GM12878 (cell line): ENCODE data around the gene FOXL1. TPM values are rescaled to one million over a fixed set of nuclear protein-coding genes. Genes with fewer than 3 reads are reported as not detected.

Experiments
- ATAC-seq: fragments of 200-7000 bp; cut with Tn5 transposase; 3 replicates; pipeline ENCODE4 v1.9.1; 2020; ENCODE audit warnings: mild to moderate bottlenecking, moderate library complexity
- BruUV-seq: library from RNA; stranded (reverse); fragments of 400-500 nt; replicated peaks from 2 replicates; lab custom pipeline; 2021; lab: Mats Ljungman, UMichigan
- CTCF ChIA-PET: fragments of 300-600 bp; sonication (Branson Sonifier 250); formaldehyde crosslinking; extraction: SDS; loops from one replicate; lab custom pipeline; 2021; ENCODE audit warnings: inconsistent platforms; lab: Yijun Ruan, JAX
- POLR2A ChIA-PET: fragments of 350-600 bp; formaldehyde crosslinking; extraction: SDS; loops from one replicate; lab custom pipeline; 2021; ENCODE audit warnings: inconsistent platforms; lab: Charles Lee
- RAD21 ChIA-PET: fragments of 300-600 bp; sonication (Branson Sonifier 250); formaldehyde crosslinking; loops from one replicate; lab custom pipeline; 2023; ENCODE audit warnings: antibody characterized with exemption; ENCODE audit not compliant: unreplicated experiment; lab: Charles Lee
- SMC1A ChIA-PET: fragments of 300-600 bp; sonication (Branson Sonifier 250); formaldehyde crosslinking; loops from one replicate; lab custom pipeline; 2023; ENCODE audit not compliant: unreplicated experiment, uncharacterized antibody; lab: Charles Lee
- DNase-seq: peaks from one replicate; pipeline ENCODE4 v3.0.0-alpha.2; 2011; ENCODE audit warnings: low read depth, low spot score
- FAIRE-seq: peaks from 3 replicates; lab custom pipeline; 2011; peaks lifted over from hg19 to GRCh38; lab: Jason Lieb, UNC
- H2AFZ ChIP-seq: 2 replicates; pipeline ENCODE4 v1.6.0; 2011; ENCODE audit warnings: low read depth, low read length, control low read depth; ENCODE audit not compliant: control insufficient read depth
- H3K27ac ChIP-seq: 2 replicates; pipeline ENCODE4 v1.5.1; 2011; ENCODE audit warnings: control low read depth; ENCODE audit not compliant: control insufficient read depth, insufficient read depth
- H3K27me3 ChIP-seq, 2 experiments: replicated peaks in 1 of 2; 2 replicates each; pipeline versions ENCODE4 v1.6.0 to v1.6.1; 2011; ENCODE audit warnings: low read length in 1 of 2; ENCODE audit not compliant: control insufficient read depth in 2 of 2, insufficient read depth in 2 of 2
- H3K36me3 ChIP-seq, 2 experiments: 2 replicates each; pipeline ENCODE4 v1.5.1; 2011; ENCODE audit warnings: low read length in 1 of 2; ENCODE audit not compliant: control insufficient read depth in 2 of 2, insufficient read depth in 2 of 2
- H3K4me1 ChIP-seq: 2 replicates; pipeline ENCODE4 v1.6.1; 2011; ENCODE audit warnings: mild to moderate bottlenecking, low read length, moderate library complexity, mixed read lengths; ENCODE audit not compliant: control insufficient read depth, insufficient read depth
- H3K4me2 ChIP-seq: 2 replicates; pipeline ENCODE4 v1.6.0; 2011; ENCODE audit warnings: control low read depth; ENCODE audit not compliant: control insufficient read depth, insufficient read depth
- H3K4me3 ChIP-seq: fragments of 200-600 bp; sonication (generic); 2 replicates; pipeline ENCODE4 v1.5.1; 2016
- H3K79me2 ChIP-seq: 2 replicates; pipeline ENCODE4 v1.6.0; 2011; ENCODE audit warnings: low read length; ENCODE audit not compliant: control insufficient read depth, insufficient read depth
- H3K9ac ChIP-seq: 2 replicates; pipeline ENCODE4 v1.8.0; 2011; ENCODE audit warnings: low read length, control low read depth, mixed read lengths; ENCODE audit not compliant: control insufficient read depth, insufficient read depth
- H3K9me3 ChIP-seq: replicated peaks from 3 replicates; pipeline ENCODE4 v1.5.1; 2011; ENCODE audit warnings: mild to moderate bottlenecking, low read length; ENCODE audit not compliant: control insufficient read depth, insufficient read depth
- H4K20me1 ChIP-seq: 2 replicates; pipeline ENCODE4 v1.6.0; 2011; ENCODE audit not compliant: control insufficient read depth, insufficient read depth
- BCLAF1 ChIP-seq: fragments of 450-650 bp; IDR thresholded peaks from 2 replicates; pipeline ENCODE4 v1.6.1; 2017; ENCODE audit warnings: antibody characterized with exemption, mild to moderate bottlenecking, moderate library complexity
- CBX5 ChIP-seq: sonication (generic); IDR thresholded peaks from 2 replicates; pipeline ENCODE4 v1.6.1; 2016; ENCODE audit warnings: low read depth, moderate library complexity, mild to moderate bottlenecking, inconsistent platforms
- CUX1 ChIP-seq: IDR thresholded peaks from 2 replicates; pipeline ENCODE4 v1.6.1; 2012; ENCODE audit warnings: improper control_type of control experiment, low read depth, low read length; ENCODE audit not compliant: insufficient replicate concordance
- ELK1 ChIP-seq: IDR thresholded peaks from 2 replicates; pipeline ENCODE4 v1.6.1; 2012; ENCODE audit warnings: low read depth, low read length, improper control_type of control experiment
- FOS ChIP-seq: IDR thresholded peaks from 3 replicates; pipeline ENCODE4 v1.6.1; 2011; ENCODE audit warnings: borderline replicate concordance; ENCODE audit not compliant: insufficient read length; ENCODE audit errors: extremely low read depth
- NR2F1 ChIP-seq: fragments of 450-650 bp; conservative IDR thresholded peaks from 2 replicates; pipeline ENCODE4 v1.6.1; 2017; ENCODE audit warnings: mild to moderate bottlenecking
- PAX8 ChIP-seq: fragments of 450-650 bp; IDR thresholded peaks from 2 replicates; pipeline ENCODE4 v1.6.1; 2017; ENCODE audit warnings: mild to moderate bottlenecking, moderate library complexity
- PRDM15 ChIP-seq: fragments of 450-650 bp; formaldehyde crosslinking; IDR thresholded peaks from 2 replicates; pipeline ENCODE4 v1.4.0; 2020; ENCODE audit warnings: mild to moderate bottlenecking, moderate library complexity
- RELA ChIP-seq: fragments of 450-650 bp; IDR thresholded peaks from 2 replicates; pipeline ENCODE4 v1.8.0; 2014; ENCODE audit warnings: borderline replicate concordance; ENCODE audit not compliant: partially characterized antibody
- SMAD1 ChIP-seq: fragments of 450-650 bp; IDR thresholded peaks from 2 replicates; pipeline ENCODE4 v1.6.1; 2018; ENCODE audit warnings: mild to moderate bottlenecking, low read depth; ENCODE audit not compliant: partially characterized antibody
- SMAD5 ChIP-seq: IDR thresholded peaks from 2 replicates; pipeline ENCODE4 v1.6.1; 2016; ENCODE audit warnings: antibody characterized with exemption, low read depth
- WGBS: methylation state at CpG from one replicate; pipeline ENCODE4 v1.1.6; 2016; ENCODE audit warnings: low lambda C conversion rate; ENCODE audit not compliant: insufficient replicate concordance, insufficient coverage; ENCODE audit errors: missing lambda C conversion rate; 5-methylcytosine and 5-hydroxymethylcytosine counted together
- in situ Hi-C: fragments of 300-500 bp; cut with MboI; formaldehyde crosslinking; loops from 9 replicates; pipeline ENCODE4 v1.14.3; 2018; ENCODE audit warnings: mixed read lengths
- intact Hi-C: fragments of 100-400 bp; cut with micrococcal nuclease; formaldehyde crosslinking; loops from one replicate; pipeline ENCODE4 v1.14.2; 2022; ENCODE audit not compliant: unreplicated experiment
- polyA plus RNA-seq, 11 experiments: library from polyadenylated mRNA; depleted of rRNA in 4 of 11; unstranded in 6 of 11; stranded (reverse) in 5 of 11; fragments of >200 nt; fragmentation: Nextera tagmentation in 4 of 11; fragmentation: Illumina TruSeq in 1 of 11; extraction: Ambion mirVana in 4 of 11; extraction: Trizol in 1 of 11; gene quantifications; 1 replicate in 1 of 11; 2 replicates in 10 of 11; pipeline versions ENCODE4 v1.2.1 to v1.2.3, GENCODE V29; 2011 to 2016; ENCODE audit warnings: inconsistent platforms in 2 of 11, missing spikeins in 2 of 11, low read depth in 1 of 11
- total RNA-seq, 4 experiments: library from RNA; depleted of rRNA in 3 of 4; stranded (reverse); fragments of >200 nt in 3 of 4; fragmentation: Illumina TruSeq in 1 of 4; extraction: Trizol in 1 of 4; gene quantifications; 2 replicates each; pipeline versions ENCODE4 v1.2.1 to v1.2.3, GENCODE V29; 2013 to 2021

Gene FOXL1
- total and polyA plus RNA-seq, 10 of the 15 experiments (the other 5 are each of a cell fraction or from before 2014, with no cell fraction given): 0.05 TPM; not detected in 9

GRCh38 chr16:86538196-86538780 lies 40.1 kb upstream of the FOXL1 start:
- no peaks in the 10 kb centered on the region for H3K79me2 ChIP-seq
- H3K27me3 ChIP-seq: no peaks in the 10 kb centered on the region
- in situ Hi-C loops: no loop called here
- H3K36me3 ChIP-seq: peaks cover 5 to 18% of the 10 kb centered on the region in 2 experiments
- SMC1A ChIA-PET: no interaction called here
- no peak overlapping the region for H3K9ac ChIP-seq
- intact Hi-C loops: no loop called here
- 88% methylated on average over 17 of the region's 17 CpGs for WGBS
- ATAC-seq (no peak), FAIRE-seq (no peak), DNase-seq (no peak)
- POLR2A ChIA-PET: no interaction called here
- RAD21 ChIA-PET: no interaction called here
- H3K9me3 ChIP-seq: no peaks in the 10 kb centered on the region
- H2AFZ ChIP-seq: no peak overlapping the region
- no peaks in the 10 kb centered on the region; the same call in 1 of the 2 replicates for H4K20me1 ChIP-seq
- H3K4me2 ChIP-seq: no peak overlapping the region
- no peaks in the 10 kb centered on the region for H3K4me1 ChIP-seq
- H3K27ac ChIP-seq: no peak overlapping the region
- H3K4me3 ChIP-seq: no peak overlapping the region
- no TSS peak for BruUV-seq
- CTCF ChIA-PET: no interaction called here
- no peak for TF ChIP-seq ELK1
- no peak for TF ChIP-seq FOS
- TF ChIP-seq NR2F1: no peak
- no peak for TF ChIP-seq PRDM15 (CRISPR knock-in tag)
- no peak for TF ChIP-seq PAX8
- TF ChIP-seq SMAD5: no peak
- TF ChIP-seq RELA: no peak
- TF ChIP-seq CBX5: no peak
- TF ChIP-seq BCLAF1: no peak
- no peak for TF ChIP-seq CUX1
- no peak for TF ChIP-seq SMAD1
